ENCODE data around the gene ITPKB. TPM values are rescaled to one million over a fixed set of nuclear protein-coding genes. Genes with fewer than 3 reads are reported as not detected.

Gene ITPKB
- total RNA-seq, 4 donors from 2014 or later = 29.7 to 117 (median 44.9) TPM

DNA sequence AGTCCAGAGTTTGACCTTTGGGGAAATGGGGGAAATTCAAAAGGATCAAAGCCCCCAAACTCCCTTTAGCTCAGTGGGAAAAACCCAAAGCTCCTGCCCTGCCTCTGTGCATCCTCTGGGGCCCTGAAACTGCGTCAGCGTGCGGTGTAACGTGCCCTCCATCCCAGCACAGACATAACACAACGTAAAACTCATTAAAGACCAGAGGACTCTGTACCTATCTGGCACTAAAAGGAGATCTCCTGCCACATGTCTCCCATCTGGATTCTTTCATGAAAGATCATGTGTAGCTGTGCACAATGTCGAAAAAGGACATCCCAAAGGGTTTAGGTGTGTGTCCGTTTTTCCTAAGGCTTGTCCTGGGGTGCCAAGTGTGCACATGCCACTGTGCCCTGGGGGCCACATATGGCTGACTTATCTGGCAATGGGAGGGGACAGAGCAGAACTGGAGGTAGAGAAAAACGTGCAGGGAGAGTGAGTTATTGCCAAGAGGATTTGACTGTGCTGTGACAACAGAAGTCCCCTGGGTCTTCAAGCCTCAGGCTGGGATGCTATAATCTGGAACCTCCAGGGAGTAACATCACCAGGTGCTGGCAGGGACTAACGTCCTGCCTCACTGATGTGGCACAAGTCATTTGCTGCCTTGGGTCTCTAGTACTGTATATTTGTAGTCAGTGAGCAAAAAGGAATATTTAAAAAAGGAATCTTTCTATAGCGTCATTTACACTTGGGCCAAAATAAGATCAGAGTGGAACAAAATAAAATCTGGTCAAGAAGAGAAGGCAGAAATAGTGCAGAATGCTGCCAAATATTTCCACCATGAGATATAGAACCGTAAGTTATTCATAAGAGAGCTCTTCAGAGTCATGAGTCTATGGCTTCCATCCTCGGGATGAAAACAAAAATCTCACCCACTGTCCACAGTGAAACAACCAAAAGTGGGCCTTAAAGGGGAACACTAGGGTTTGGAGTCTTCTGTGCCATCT, 52.3 kb downstream of the ITPKB start:
- no peak for TF ChIP-seq CTCF (IDR thresholded peaks at IDR 0.05)
- TF ChIP-seq POLR2A (IDR thresholded peaks at IDR 0.05) = peak in 1 of 2 donors; percentile 22
- peaks cover 11 to 50% of the 10 kb centered on the region in 2 donors for H3K4me1 ChIP-seq

DNA sequence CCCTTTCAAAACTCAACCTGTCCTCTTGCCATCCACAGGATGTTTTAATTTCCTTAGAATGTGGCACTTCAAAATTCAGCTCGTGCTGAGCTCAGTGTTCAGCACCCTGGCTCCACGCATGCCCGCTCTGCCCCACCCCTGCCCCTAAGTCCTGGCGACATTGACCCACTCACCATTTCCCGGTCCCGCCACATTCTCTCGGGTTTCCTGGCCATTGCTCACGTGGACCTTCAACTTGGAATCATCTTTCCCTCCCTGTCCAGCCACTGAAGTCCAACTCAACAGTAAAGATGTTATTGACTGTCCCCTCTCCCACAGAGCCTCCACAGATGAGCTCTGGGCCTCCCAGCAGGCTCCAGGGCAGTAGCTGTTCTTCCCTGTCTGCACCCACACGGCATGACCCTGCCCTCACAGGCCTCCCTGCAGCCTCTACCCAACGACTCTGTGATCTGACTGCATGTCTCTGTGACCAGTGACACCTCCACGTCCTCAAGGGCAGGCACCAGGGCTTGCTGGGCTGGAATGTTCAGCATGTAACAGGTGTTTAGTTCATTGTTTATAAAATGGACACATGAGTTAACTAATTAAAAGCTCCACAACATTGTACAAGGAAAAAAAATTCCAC, 53.8 kb downstream of the ITPKB start:
- Histone ChIP-seq H3K36me3 (no peaks in the 10 kb centered on the region), H3K27ac (peak overlapping the region in 1 of 2 donors; percentile 95)
- intact Hi-C loops (cut with DNase I; ENCODE audit: low total_unique reads) = no loop called here

More for the DNA sequence above, 52.3 kb downstream of the ITPKB start:
- H3K27me3 ChIP-seq = no peaks in the 10 kb centered on the region
- no peak overlapping the region for H3K4me3 ChIP-seq
- no peaks in the 10 kb centered on the region for H3K36me3 ChIP-seq
- no peak for DNase-seq
- no peaks in the 10 kb centered on the region for H3K9me3 ChIP-seq
- intact Hi-C loops (cut with DNase I; ENCODE audit: low total_unique reads) = no loop called here
- peak overlapping the region in 1 of 2 donors; percentile 95 for H3K27ac ChIP-seq

GRCh38 chr1:226684026-226684425, 55.1 kb downstream of the ITPKB start:
- DNase-seq = no peak
- Histone ChIP-seq H3K27me3 (no peaks in the 10 kb centered on the region), H3K4me1 (peaks cover 13 to 35% of the 10 kb centered on the region in 2 donors), H3K27ac (peak overlapping the region in 1 of 2 donors; percentile 95), H3K9me3 (no peaks in the 10 kb centered on the region), H3K4me3 (no peak overlapping the region), H3K36me3 (no peaks in the 10 kb centered on the region)
- intact Hi-C loops (cut with DNase I; ENCODE audit: low total_unique reads) = no loop called here
- TF ChIP-seq POLR2A (IDR thresholded peaks at IDR 0.05) (no peak), CTCF (IDR thresholded peaks at IDR 0.05) (no peak)

More for the DNA sequence above, 53.8 kb downstream of the ITPKB start:
- Histone ChIP-seq H3K9me3 (no peaks in the 10 kb centered on the region), H3K27me3 (no peaks in the 10 kb centered on the region), H3K4me1 (peaks cover 13 to 41% of the 10 kb centered on the region in 2 donors), H3K4me3 (no peak overlapping the region)
- TF ChIP-seq POLR2A (IDR thresholded peaks at IDR 0.05) = no peak
- TF ChIP-seq CTCF (IDR thresholded peaks at IDR 0.05) = no peak
- DNase-seq = no peak

GRCh38 chr1:226682871-226683814, 55.9 kb downstream of the ITPKB start:
- H3K9me3 ChIP-seq = no peaks in the 10 kb centered on the region
- DNase-seq = no peak
- TF ChIP-seq CTCF (IDR thresholded peaks at IDR 0.05) (no peak), POLR2A (IDR thresholded peaks at IDR 0.05) (no peak)
- peaks cover 13 to 27% of the 10 kb centered on the region in 2 donors for H3K4me1 ChIP-seq
- no peaks in the 10 kb centered on the region for H3K27me3 ChIP-seq
- intact Hi-C loops (cut with DNase I; ENCODE audit: low total_unique reads) = no loop called here
- peak overlapping the region in 1 of 2 donors; percentile 95 for H3K27ac ChIP-seq
- no peaks in the 10 kb centered on the region for H3K36me3 ChIP-seq
- no peak overlapping the region for H3K4me3 ChIP-seq
